ENCODE measurements around the gene GNG12. TPM values are rescaled to one million over a fixed set of nuclear protein-coding genes. Genes with fewer than 3 reads are reported as not detected.

GNG12 gene
- total RNA-seq, 8 experiments from 2014 or later, result 8.6 to 146 (median 51.7) TPM

GRCh38 chr1:67695963-67696362, 137.3 kb downstream of the GNG12 start:
- H3K4me1 ChIP-seq (replicated peaks in 1 of 2), result peaks cover 0 to 5% of the 10 kb centered on the region in 2 donors
- 63 to 100% (median 92%) methylated on average over 1 to 2 of the region's 2 CpGs; no CpG with 5 or more reads in 1 of the 10 experiments for WGBS, 10 experiments
- no peak overlapping the region for H3K27ac ChIP-seq
- in situ Hi-C loops (cut with MboI; ENCODE audit: low pct_unique_long_range_greater_than_20kb in 2 of 9, low sequenced_read_pairs in 9 of 9, unreplicated experiment in 9 of 9), result loop anchor here in 3 of 9 experiments (10.0 to 25.0 kb wide), 3 partner anchors 49 to 161 kb away; no protein-coding TSS in a partner anchor
- no peak overlapping the region for H3K4me3 ChIP-seq
- ATAC-seq (replicated peaks in 6 of 8), result no peak

- Histone ChIP-seq H3K4me3 (no peak overlapping the region), H3K4me1 (replicated peaks in 1 of 2) (peaks cover 12% of the 10 kb centered on the region in 2 donors), H3K27ac (no peak overlapping the region)
- ATAC-seq (replicated peaks in 6 of 8), result no peak
- in situ Hi-C loops (cut with MboI; ENCODE audit: low pct_unique_long_range_greater_than_20kb in 2 of 9, low sequenced_read_pairs in 9 of 9, unreplicated experiment in 9 of 9), result loop anchor here in 3 of 9 experiments (10.0 to 25.0 kb wide), 3 partner anchors 53 to 157 kb away; no protein-coding TSS in a partner anchor
These were observed 141.6 kb downstream of the GNG12 start for GRCh38 chr1:67691712-67692111.

GRCh38 chr1:67690411-67690810, 142.9 kb downstream of the GNG12 start:
- Histone ChIP-seq H3K27ac (no peak overlapping the region), H3K4me3 (no peak overlapping the region), H3K4me1 (replicated peaks in 1 of 2) (peaks cover 12% of the 10 kb centered on the region in 2 donors)
- WGBS, 10 experiments, result 62 to 100% (median 82%) methylated on average over 1 to 2 of the region's 2 CpGs
- in situ Hi-C loops (cut with MboI; ENCODE audit: low pct_unique_long_range_greater_than_20kb in 2 of 9, low sequenced_read_pairs in 9 of 9, unreplicated experiment in 9 of 9), result loop anchor here in 3 of 9 experiments (10.0 to 25.0 kb wide), 3 partner anchors 54 to 156 kb away; no protein-coding TSS in a partner anchor
- no peak for ATAC-seq (replicated peaks in 6 of 8)

- H3K4me3 ChIP-seq, result no peak overlapping the region
- no peak overlapping the region for H3K27ac ChIP-seq
- in situ Hi-C loops (cut with MboI; ENCODE audit: low pct_unique_long_range_greater_than_20kb in 2 of 9, low sequenced_read_pairs in 9 of 9, unreplicated experiment in 9 of 9), result loop anchor here in 3 of 9 experiments (10.0 to 25.0 kb wide), 3 partner anchors 55 to 155 kb away; no protein-coding TSS in a partner anchor
- H3K4me1 ChIP-seq (replicated peaks in 1 of 2), result peaks cover 12% of the 10 kb centered on the region in 2 donors
- peak in 1 of 8 experiments; percentile 0 for ATAC-seq (replicated peaks in 6 of 8)
These were observed 143.3 kb downstream of the GNG12 start for GRCh38 chr1:67690018-67690363.

GRCh38 chr1:67689267-67690017, 143.8 kb downstream of the GNG12 start:
- H3K27ac ChIP-seq, result no peak overlapping the region
- peaks cover 12 to 14% of the 10 kb centered on the region in 2 donors for H3K4me1 ChIP-seq (replicated peaks in 1 of 2)
- in situ Hi-C loops (cut with MboI; ENCODE audit: low pct_unique_long_range_greater_than_20kb in 2 of 9, low sequenced_read_pairs in 9 of 9, unreplicated experiment in 9 of 9), result loop anchor here in 3 of 9 experiments (10.0 to 25.0 kb wide), 3 partner anchors 55 to 155 kb away; no protein-coding TSS in a partner anchor
- 0 to 74% (median 47%) methylated on average over 2 to 3 of the region's 3 CpGs; no CpG with 5 or more reads in 2 of the 10 experiments for WGBS, 10 experiments
- H3K4me3 ChIP-seq, result no peak overlapping the region
- peak in 2 of 8 experiments; percentile 0 to 1 for ATAC-seq (replicated peaks in 6 of 8)

GRCh38 chr1:67688526-67689219, 144.6 kb downstream of the GNG12 start:
- peaks cover 12 to 16% of the 10 kb centered on the region in 2 donors for H3K4me1 ChIP-seq (replicated peaks in 1 of 2)
- WGBS, 10 experiments, result 53 to 96% (median 86%) methylated on average over 1 to 3 of the region's 3 CpGs; no CpG with 5 or more reads in 3 of the 10 experiments
- no peak overlapping the region for H3K4me3 ChIP-seq
- H3K27ac ChIP-seq, result no peak overlapping the region
- in situ Hi-C loops (cut with MboI; ENCODE audit: low pct_unique_long_range_greater_than_20kb in 2 of 9, low sequenced_read_pairs in 9 of 9, unreplicated experiment in 9 of 9), result loop anchor here in 1 of 9 experiments (25.0 kb wide), 1 partner anchor 151 kb away; no protein-coding TSS in a partner anchor
- no peak for ATAC-seq (replicated peaks in 6 of 8)

- ATAC-seq (replicated peaks in 6 of 8), result no peak
- H3K4me3 ChIP-seq, result peak overlapping the region in 4 of 5 donors; percentile 54 to 64 (median 59)
- H3K27ac ChIP-seq, result no peak overlapping the region
- peaks cover 12 to 16% of the 10 kb centered on the region in 2 donors for H3K4me1 ChIP-seq (replicated peaks in 1 of 2)
- in situ Hi-C loops (cut with MboI; ENCODE audit: low pct_unique_long_range_greater_than_20kb in 2 of 9, low sequenced_read_pairs in 9 of 9, unreplicated experiment in 9 of 9), result loop anchor here in 1 of 9 experiments (25.0 kb wide), 1 partner anchor 150 kb away; no protein-coding TSS in a partner anchor
- WGBS, 10 experiments, result 0 to 31% (median 21%) methylated on average over 2 to 4 of the region's 4 CpGs; no CpG with 5 or more reads in 1 of the 10 experiments
These were observed 145.6 kb downstream of the GNG12 start for GRCh38 chr1:67687649-67688048.

GRCh38 chr1:67687198-67687545, 146.1 kb downstream of the GNG12 start:
- Histone ChIP-seq H3K27ac (peak overlapping the region; percentile 93 to 96), H3K4me3 (peak overlapping the region; percentile 54 to 67 (median 59)), H3K4me1 (replicated peaks in 1 of 2) (peaks cover 12 to 16% of the 10 kb centered on the region in 2 donors)
- ATAC-seq (replicated peaks in 6 of 8), result no peak
- in situ Hi-C loops (cut with MboI; ENCODE audit: low pct_unique_long_range_greater_than_20kb in 2 of 9, low sequenced_read_pairs in 9 of 9, unreplicated experiment in 9 of 9), result loop anchor here in 1 of 9 experiments (25.0 kb wide), 1 partner anchor 150 kb away; no protein-coding TSS in a partner anchor
- 0 to 36% (median 8%) methylated on average over 1 to 3 of the region's 3 CpGs; no CpG with 5 or more reads in 1 of the 10 experiments for WGBS, 10 experiments

GRCh38 chr1:67686267-67687197, 146.7 kb downstream of the GNG12 start:
- in situ Hi-C loops (cut with MboI; ENCODE audit: low pct_unique_long_range_greater_than_20kb in 2 of 9, low sequenced_read_pairs in 9 of 9, unreplicated experiment in 9 of 9), result loop anchor here in 1 of 9 experiments (25.0 kb wide), 1 partner anchor 149 kb away; no protein-coding TSS in a partner anchor
- H3K27ac ChIP-seq, result peak overlapping the region; percentile 93 to 96
- 0 to 7% (median 0%) methylated on average over 1 to 7 of the region's 43 CpGs; no CpG with 5 or more reads in 3 of the 10 experiments for WGBS, 10 experiments

GRCh38 chr1:67685558-67686266, 147.6 kb downstream of the GNG12 start:
- 0 to 3% (median 2%) methylated on average over 6 to 7 of the region's 65 CpGs; no CpG with 5 or more reads in 6 of the 10 experiments for WGBS, 10 experiments
- Histone ChIP-seq H3K4me1 (replicated peaks in 1 of 2) (peaks cover 12 to 16% of the 10 kb centered on the region in 2 donors), H3K27ac (peak overlapping the region; percentile 93 to 96), H3K4me3 (peak overlapping the region; percentile 54 to 67 (median 59))
- ATAC-seq (replicated peaks in 6 of 8), result peak in 6 of 8 experiments; percentile 0 to 13 (median 6)
- in situ Hi-C loops (cut with MboI; ENCODE audit: low pct_unique_long_range_greater_than_20kb in 2 of 9, low sequenced_read_pairs in 9 of 9, unreplicated experiment in 9 of 9), result loop anchor here in 1 of 9 experiments (25.0 kb wide), 1 partner anchor 148 kb away; no protein-coding TSS in a partner anchor

More at GRCh38 chr1:67686267-67687197, 146.7 kb downstream of the GNG12 start:
- Histone ChIP-seq H3K4me1 (replicated peaks in 1 of 2) (peaks cover 12 to 16% of the 10 kb centered on the region in 2 donors), H3K4me3 (peak overlapping the region; percentile 54 to 67 (median 59))
- peak; percentile 15 to 67 (median 55) for ATAC-seq (replicated peaks in 6 of 8)

GRCh38 chr1:67685067-67685557, 148.2 kb downstream of the GNG12 start, which contains the start of gene GADD45A:
Gene GADD45A (plus strand): TSS chr1:67685201. CDS start chr1:67685495, 294 bp downstream.
- in situ Hi-C loops (cut with MboI; ENCODE audit: low pct_unique_long_range_greater_than_20kb in 2 of 9, low sequenced_read_pairs in 9 of 9, unreplicated experiment in 9 of 9), result loop anchor here in 1 of 9 experiments (25.0 kb wide), 1 partner anchor 148 kb away; no protein-coding TSS in a partner anchor
- Histone ChIP-seq H3K27ac (peak within 1 kb of the TSS; percentile 93 to 96), H3K4me3 (peak within 1 kb of the TSS; percentile 54 to 67 (median 59)), H3K4me1 (replicated peaks in 1 of 2) (peaks cover 12 to 16% of the 10 kb centered on the region in 2 donors)
- 0 to 2% (median 0%) methylated on average over 1 to 6 of the region's 39 CpGs; no CpG with 5 or more reads in 6 of the 10 experiments for WGBS, 10 experiments
- peak; percentile 66 to 93 (median 86) for ATAC-seq (replicated peaks in 6 of 8)

Data from motor neuron (in vitro differentiated cells).